NCI-H82 treated with DMSO at 0.1 percent for 48 hours (cell line): ENCODE measurements around the gene CRTAP.
"Not testable (repeated sequence)": the region's sequence is repeated elsewhere in the genome, so short reads cannot be mapped to it uniquely, and the experiment has no call there.

Source experiments
- DNase-seq: peaks from one replicate; lab custom pipeline; 2025; ENCODE audit not compliant: unreplicated experiment; lab: John Stamatoyannopoulos, UW

CRTAP gene

DNA sequence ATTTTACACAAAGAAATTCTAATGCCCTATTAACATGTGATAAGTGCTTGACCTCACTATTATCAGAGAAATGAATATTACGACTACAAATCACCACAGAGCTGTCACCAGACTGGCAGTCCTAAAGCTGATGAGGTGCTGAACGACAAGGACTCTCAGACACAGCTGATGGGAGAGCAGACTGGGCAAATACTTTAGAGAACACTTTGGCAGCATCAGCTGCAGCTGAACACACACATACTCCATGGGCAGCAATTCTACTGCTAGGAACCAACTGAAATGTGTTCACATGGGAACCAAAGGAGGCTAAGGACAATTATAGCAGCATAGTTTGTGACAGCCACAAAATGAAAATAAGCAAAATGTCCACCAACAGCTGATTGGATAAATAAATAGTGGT is 59.3 kb downstream of the CRTAP start:
- DNase-seq, result no peak

DNA sequence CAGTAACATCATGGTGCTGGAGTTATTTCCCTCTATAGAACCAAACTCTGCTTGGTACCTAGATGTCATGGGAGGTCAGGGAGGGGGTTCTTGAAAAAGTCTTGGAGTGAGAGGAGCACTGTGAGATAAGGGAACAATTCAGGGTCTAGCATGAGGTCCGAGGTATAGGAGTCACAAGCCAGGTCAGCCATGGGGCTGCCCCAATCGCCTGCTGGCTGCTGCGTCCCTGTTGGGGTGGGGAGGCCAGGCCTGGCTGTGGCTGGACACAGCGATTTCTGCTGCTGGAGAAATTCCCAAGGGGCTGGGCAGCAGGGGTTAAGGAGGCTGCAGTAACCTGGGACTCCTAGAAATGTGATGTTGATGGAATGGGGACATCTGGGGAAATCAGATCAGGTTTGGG is 59.9 kb downstream of the CRTAP start:
- no peak for DNase-seq

DNA sequence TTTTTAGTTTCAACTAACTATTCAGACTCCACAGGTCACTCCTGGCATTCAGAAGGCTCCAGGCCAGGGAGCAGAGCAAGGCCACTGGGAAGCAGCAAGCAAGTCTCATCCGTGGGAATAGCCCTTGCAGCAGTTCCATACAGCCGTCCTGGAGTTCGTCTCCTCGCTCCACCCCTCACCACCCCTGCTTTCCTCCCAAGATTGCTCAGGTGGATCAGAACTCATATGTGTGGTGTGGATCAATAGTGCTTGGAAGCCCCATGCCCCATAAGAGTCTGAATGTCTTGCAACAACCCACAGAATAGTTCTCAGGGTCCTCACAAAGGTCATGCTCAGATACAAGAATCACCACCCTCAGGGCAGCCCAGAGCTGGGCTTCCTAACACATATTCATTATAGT is 60.3 kb downstream of the CRTAP start:
- DNase-seq, result no peak

DNA sequence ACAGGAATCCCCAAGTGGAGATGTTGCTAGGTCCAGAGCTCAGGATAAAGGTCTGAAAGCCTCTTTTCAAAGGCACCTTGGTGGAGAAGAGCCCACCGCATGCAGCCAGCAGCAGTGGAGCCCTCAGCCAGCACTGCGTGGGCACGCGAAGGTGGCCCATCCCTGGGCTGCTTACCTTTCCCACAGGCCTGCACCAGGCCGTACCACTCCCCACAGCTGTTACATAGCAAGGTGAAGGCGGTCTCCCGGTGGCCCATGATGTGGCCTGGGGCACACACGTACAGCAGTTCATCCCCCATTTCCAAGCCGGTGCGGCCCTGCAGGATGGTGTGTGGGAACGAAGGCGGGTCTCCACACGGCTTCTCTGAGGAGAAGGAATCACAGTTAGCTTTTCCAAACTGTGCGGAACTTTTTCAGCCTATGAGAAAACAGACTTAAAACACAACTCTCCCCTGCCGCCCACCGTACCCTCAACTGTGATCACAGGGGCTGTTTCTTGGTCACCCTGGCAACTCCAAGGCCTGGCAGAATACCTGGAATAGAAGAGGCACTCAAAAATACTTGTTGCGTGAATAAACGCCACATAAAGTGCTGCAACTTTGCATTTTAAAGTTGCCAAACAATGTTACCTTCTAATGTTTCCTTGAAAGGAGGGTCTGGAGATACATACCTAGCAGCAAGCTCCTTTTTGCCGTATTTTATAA is 61.0 kb downstream of the CRTAP start:
- DNase-seq, result no peak

DNA sequence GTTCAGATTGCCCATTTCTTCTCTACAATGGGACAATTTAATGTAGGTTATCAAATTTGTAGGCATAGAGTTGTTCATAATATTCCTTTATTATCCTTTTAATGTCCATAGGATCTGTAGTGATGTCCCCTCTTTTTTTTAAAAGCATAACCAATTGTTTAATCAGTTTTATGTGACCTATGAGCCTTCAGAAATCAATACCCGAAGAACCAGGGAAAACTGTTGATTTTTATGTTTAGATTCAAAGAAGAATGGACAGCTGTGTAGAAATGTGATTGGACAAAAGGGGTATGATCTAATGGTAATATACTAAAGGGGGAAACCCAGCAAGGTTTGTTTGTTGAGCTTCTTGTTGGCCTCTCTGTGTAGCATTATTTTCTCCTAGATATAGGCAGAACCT is 65.3 kb downstream of the CRTAP start:
- no peak for DNase-seq

DNA sequence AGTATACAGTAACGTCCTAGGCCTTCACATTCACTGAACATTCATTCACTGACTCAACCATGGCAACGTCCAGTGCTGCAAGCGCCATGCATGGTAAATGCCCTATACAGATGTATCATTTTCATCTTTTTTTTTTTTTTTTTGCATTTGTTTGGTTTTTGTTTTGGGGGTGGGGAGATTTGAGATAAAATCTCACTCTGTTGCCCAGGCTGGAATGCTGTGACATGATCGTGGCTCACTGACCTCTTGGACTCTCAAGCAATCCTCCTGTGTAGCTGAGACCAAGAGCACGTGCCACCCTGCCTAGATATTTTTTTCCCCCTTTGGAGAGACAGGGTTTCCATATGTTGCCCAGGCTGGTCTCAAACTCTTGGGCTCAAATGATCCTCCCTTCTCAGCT is 67.4 kb downstream of the CRTAP start:
- DNase-seq, result no peak

DNA sequence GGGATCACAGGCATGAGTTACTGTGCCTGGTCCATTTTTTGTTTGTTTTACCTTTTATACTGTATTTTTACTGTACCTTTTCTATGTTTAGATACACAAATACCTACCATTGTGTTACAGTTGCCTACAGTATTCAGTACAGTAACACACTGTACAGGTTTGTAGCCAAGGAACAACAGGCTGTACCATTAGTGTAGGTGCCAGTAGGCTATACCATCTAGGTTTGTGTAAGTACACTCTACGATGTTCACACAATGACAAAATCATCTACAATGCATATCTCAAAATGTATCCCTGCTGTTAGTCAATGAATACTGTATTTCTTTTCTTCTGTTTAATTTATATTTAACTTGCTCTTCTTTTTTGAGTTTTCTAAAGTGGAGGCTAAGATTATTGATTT is 67.8 kb downstream of the CRTAP start:
- DNase-seq, result not testable (repeated sequence)

DNA sequence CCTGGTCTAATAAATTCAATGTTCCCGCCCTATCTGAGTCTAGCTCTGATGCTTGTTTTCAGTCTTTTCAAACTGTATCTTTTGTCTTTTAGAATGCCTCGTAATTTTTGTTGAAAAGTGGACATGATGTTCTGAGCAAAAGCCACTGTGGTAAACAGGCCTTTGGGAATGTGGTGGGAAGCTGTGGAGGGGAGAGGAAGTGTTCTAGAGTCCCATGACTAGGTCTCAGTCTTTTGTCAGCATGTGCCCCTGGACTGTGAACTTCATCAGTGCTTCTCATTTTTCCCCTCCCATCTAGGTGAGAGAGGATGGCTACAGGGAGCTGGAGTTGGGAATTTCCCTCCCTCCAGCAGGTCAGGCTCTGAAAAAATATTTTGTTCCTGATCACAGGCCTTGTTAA is 71.0 kb downstream of the CRTAP start:
- no peak for DNase-seq

DNA sequence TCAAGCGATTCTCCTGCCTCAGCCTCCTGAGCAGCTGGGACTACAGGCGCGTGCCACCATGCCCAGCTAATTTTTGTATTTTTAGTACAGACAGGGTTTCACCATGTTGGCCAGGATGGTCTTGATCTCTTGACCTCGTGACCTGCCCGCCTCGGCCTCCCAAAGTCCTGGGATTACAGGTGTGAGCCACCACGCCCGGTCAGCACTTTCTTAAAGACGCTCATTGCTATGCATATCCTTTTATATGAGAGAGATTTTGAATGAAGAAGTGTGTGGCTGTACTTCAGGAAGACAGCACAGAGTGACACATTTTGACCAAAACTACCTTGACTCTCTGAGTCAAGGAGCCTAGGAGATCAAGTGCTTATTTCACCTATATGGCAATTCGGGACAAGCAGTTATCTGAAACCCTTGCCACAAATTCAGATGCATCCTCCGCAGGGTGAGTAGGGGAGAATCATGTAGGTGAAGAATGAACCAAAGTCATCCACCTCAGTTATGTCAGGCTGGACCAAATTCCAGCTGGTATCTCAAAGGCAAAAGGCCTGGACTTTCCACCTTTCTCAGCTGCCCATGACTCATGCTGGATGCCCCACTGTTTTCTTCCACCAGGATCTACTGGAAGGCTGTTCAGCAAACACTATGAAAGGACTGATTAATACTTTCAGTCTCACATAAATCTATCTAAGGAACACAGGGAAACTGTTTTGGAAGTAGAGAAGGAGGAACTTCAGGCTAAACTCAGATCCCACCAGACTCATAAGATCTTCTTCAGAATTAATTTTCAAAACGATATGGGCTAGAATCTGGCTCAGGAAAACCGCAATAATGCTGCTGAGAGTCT is 72.9 kb downstream of the CRTAP start:
- no peak for DNase-seq

DNA sequence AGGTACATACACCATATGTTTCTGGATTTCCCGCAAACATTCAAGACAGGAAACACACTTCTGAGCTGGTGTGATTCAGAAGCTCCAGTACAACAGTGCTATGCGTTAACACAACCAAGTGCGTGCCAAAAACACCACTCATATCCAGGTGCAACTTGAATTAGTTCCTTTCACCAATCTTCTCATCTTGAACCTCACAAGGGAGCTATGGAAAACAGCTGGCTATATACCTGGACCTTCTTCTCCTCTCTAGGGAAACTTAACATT is 73.5 kb downstream of the CRTAP start:
- DNase-seq, result no peak

DNA sequence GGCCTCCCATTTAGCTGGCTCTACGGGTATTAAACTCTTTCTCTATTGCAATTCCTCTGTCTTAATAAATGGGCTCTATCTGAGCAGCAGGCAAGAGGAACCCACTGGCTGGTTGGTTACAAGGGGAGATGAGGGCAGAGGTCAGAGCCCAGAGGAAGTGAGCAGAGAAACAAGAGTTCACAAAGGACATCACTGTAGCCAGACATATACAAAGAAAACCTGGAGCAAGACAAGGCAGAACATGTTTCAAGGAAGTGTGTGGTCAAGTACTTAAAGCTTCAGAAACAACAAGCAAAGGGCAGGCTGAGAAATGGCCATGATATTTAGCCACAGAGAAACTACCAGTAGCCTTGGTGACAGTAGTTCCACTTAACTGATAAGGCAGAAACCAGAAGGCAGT is 80.5 kb downstream of the CRTAP start:
- no peak for DNase-seq

DNA sequence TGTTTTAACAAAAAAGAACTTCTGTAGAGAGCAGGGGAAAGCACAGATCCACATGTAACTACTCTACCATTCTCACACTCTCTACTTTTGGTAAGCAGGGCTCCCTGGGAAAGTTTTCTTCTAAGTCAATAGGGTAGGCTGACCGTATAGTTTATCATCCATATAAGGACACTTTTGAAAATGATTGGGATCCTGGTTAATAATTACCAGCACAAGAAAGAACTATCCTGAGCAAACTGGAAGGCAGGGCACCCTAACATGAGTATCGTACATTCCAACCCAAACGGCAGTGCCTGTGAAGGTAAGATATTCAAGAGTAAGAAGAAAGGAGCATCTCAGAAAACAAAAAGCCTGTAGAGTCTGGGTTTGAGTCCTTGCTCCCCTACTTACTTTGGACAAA is 82.7 kb downstream of the CRTAP start:
- no peak for DNase-seq
